ENCODE results near the gene DUOX1.

DUOX1 gene

GRCh38 chr15:45198337-45199135 is 68.7 kb downstream of the DUOX1 start:
- FAIRE-seq: peak; percentile 84

- FAIRE-seq: no peak
Measured at GRCh38 chr15:45199136-45199810, 69.5 kb downstream of the DUOX1 start.

- peak; percentile 96 for FAIRE-seq
Measured at GRCh38 chr15:45200001-45200798, 70.4 kb downstream of the DUOX1 start.

GRCh38 chr15:45200799-45201556 is 71.2 kb downstream of the DUOX1 start:
- FAIRE-seq: peak; percentile 19

GRCh38 chr15:45201557-45201859 is 71.7 kb downstream of the DUOX1 start:
- FAIRE-seq: no peak

GRCh38 chr15:45201869-45202268 is 72.1 kb downstream of the DUOX1 start:
- FAIRE-seq: no peak

- FAIRE-seq: no peak
Measured at GRCh38 chr15:45203182-45203581, 73.4 kb downstream of the DUOX1 start.

GRCh38 chr15:45205192-45205591 is 75.4 kb downstream of the DUOX1 start:
- no peak for FAIRE-seq

- no peak for FAIRE-seq
Measured at GRCh38 chr15:45212493-45212892, 82.7 kb downstream of the DUOX1 start.

Data from G401.6 (cell line).